HL-60 (cell line): ENCODE results near the gene MOB3B.

Source experiments
- DNase-seq, 2 experiments: peaks; one replicate each; pipeline ENCODE4 v3.0.0-alpha.2; 2010 to 2020; ENCODE audit warnings: low read depth in 1 of 2, low spot score in 1 of 2
- H3K27ac ChIP-seq: fragments of 250-450 bp; sonication (Bioruptor Pico); replicated peaks from 2 replicates; pipeline ENCODE4 v1.5.1; 2020; ENCODE audit warnings: mild to moderate bottlenecking, moderate library complexity
- H3K27me3 ChIP-seq: fragments of 250-450 bp; sonication (Bioruptor Pico); 2 replicates; pipeline ENCODE4 v1.5.1; 2021; ENCODE audit warnings: mild to moderate bottlenecking, moderate library complexity; ENCODE audit not compliant: insufficient read depth, poor library complexity, severe bottlenecking
- H3K4me3 ChIP-seq: replicated peaks from 2 replicates; pipeline ENCODE4 v1.5.1; 2011; ENCODE audit warnings: mild to moderate bottlenecking, control low read depth, low read length; ENCODE audit not compliant: insufficient read depth
- CTCF ChIP-seq: IDR thresholded peaks from one replicate; pipeline ENCODE4 v1.5.1; 2011; ENCODE audit warnings: low read length, control low read depth, inconsistent platforms; ENCODE audit not compliant: insufficient read depth
- GABPA ChIP-seq: IDR thresholded peaks from 2 replicates; pipeline ENCODE4 v1.6.1; 2012; ENCODE audit warnings: low read depth
- POLR2AphosphoS5 ChIP-seq: IDR thresholded peaks from 2 replicates; pipeline ENCODE4 v1.6.1; 2012; ENCODE audit warnings: low read depth
- SPI1 ChIP-seq: IDR thresholded peaks from 2 replicates; pipeline ENCODE4 v1.6.1; 2012; ENCODE audit warnings: low read depth, mild to moderate bottlenecking, borderline replicate concordance
- TF ChIP-seq, protein P1 (sequence below): IDR thresholded peaks from 2 replicates; pipeline ENCODE4 v1.6.1; 2012; ENCODE audit warnings: low read depth; ENCODE audit not compliant: insufficient replicate concordance

Gene MOB3B

GRCh38 chr9:27442464-27442863 lies 87.2 kb downstream of the MOB3B start:
- H3K27me3 ChIP-seq, result no peaks in the 10 kb centered on the region
- DNase-seq, result no peak
- H3K4me3 ChIP-seq, result no peak overlapping the region
- TF ChIP-seq, protein P1, sequence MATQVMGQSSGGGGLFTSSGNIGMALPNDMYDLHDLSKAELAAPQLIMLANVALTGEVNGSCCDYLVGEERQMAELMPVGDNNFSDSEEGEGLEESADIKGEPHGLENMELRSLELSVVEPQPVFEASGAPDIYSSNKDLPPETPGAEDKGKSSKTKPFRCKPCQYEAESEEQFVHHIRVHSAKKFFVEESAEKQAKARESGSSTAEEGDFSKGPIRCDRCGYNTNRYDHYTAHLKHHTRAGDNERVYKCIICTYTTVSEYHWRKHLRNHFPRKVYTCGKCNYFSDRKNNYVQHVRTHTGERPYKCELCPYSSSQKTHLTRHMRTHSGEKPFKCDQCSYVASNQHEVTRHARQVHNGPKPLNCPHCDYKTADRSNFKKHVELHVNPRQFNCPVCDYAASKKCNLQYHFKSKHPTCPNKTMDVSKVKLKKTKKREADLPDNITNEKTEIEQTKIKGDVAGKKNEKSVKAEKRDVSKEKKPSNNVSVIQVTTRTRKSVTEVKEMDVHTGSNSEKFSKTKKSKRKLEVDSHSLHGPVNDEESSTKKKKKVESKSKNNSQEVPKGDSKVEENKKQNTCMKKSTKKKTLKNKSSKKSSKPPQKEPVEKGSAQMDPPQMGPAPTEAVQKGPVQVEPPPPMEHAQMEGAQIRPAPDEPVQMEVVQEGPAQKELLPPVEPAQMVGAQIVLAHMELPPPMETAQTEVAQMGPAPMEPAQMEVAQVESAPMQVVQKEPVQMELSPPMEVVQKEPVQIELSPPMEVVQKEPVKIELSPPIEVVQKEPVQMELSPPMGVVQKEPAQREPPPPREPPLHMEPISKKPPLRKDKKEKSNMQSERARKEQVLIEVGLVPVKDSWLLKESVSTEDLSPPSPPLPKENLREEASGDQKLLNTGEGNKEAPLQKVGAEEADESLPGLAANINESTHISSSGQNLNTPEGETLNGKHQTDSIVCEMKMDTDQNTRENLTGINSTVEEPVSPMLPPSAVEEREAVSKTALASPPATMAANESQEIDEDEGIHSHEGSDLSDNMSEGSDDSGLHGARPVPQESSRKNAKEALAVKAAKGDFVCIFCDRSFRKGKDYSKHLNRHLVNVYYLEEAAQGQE, result no peak
- TF ChIP-seq GABPA (no peak), SPI1 (no peak), CTCF (no peak), POLR2AphosphoS5 (no peak)
- no peak overlapping the region for H3K27ac ChIP-seq

DNA sequence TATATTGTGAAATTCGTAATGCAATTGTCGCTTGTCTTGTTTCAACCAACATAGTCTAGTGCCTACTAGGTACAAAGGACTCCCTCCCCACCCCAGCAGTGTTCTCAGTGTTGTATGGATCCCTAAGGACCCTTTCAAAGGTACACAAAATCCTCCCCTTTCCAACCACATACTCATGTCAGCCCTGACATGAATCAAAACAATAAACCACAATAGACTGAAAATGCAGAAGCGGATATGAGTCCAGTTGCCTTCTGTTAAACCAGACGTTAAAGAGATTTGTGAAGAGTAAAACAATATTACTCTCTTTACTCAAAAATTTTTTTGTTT lies 87.9 kb downstream of the MOB3B start:
- no peaks in the 10 kb centered on the region for H3K27me3 ChIP-seq
- DNase-seq, result no peak
- no peak overlapping the region for H3K4me3 ChIP-seq
- TF ChIP-seq GABPA (no peak), CTCF (no peak), POLR2AphosphoS5 (no peak), SPI1 (no peak)
- TF ChIP-seq, protein P1, result no peak
- no peak overlapping the region for H3K27ac ChIP-seq

DNA sequence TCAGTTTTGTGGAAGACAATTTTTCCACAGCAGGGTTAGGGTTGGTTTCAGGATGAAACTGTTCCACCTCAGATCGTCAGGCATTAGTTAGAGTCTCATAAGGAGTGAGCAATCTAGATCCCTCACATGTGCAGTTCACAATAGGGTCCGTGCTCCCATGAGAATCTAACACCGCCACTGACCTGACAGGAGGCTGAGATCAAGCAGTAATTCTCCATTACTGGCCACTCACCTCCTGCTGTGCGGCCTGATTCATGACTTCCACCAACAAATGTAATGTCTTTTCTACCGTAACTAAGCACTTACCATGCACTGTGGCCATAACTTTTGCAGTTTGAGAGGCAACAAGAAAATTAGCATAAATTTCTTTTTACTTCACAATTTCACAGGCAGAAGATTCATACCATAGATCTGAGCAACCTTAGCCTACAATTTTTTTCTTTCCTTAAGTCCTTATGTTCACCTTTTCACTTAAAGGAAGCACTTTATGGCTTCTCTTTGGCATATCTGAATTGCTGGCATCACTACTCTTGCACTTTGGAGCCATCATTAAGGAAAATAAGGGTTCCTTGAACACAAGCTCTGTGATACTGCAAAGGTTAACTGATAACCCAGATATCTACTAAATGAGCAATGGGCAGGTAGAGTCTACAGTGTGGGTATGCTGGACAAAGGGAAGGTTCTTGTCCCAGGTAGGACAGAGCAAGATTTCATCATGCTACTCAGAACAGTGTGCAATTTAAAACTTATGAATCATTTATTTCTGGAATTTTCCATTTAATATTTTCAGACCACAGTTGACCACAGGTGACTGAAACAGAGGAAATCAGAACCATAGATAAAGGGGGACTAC lies 88.5 kb downstream of the MOB3B start:
- no peaks in the 10 kb centered on the region for H3K27me3 ChIP-seq
- DNase-seq, result no peak
- H3K27ac ChIP-seq, result no peak overlapping the region
- TF ChIP-seq POLR2AphosphoS5 (no peak), CTCF (no peak), GABPA (no peak), SPI1 (no peak)
- TF ChIP-seq, protein P1, result no peak
- no peak overlapping the region for H3K4me3 ChIP-seq
